Measurements from ENCODE around the gene MACROD2. TPM values are rescaled to one million over a fixed set of nuclear protein-coding genes. Genes with fewer than 3 reads are reported as not detected.

Gene MACROD2
- total RNA-seq, 1 donor: 1.3 TPM

- no peak for TF ChIP-seq CTCF (IDR thresholded peaks at IDR 0.05; ENCODE audit: insufficient read depth, low read length)
- H3K4me3 ChIP-seq (ENCODE audit: low read depth, low read length): no peak overlapping the region
- DNase-seq (ENCODE audit: low read depth): no peak
These were observed 1941.9 kb downstream of the MACROD2 start for GRCh38 chr20:15937179-15937578.

- no peak for TF ChIP-seq CTCF (IDR thresholded peaks at IDR 0.05; ENCODE audit: insufficient read depth, low read length)
- H3K4me3 ChIP-seq (ENCODE audit: low read depth, low read length): no peak overlapping the region
- DNase-seq (ENCODE audit: low read depth): no peak
These were observed 1943.5 kb downstream of the MACROD2 start for GRCh38 chr20:15938847-15939246.

GRCh38 chr20:15940127-15940526 is 1944.8 kb downstream of the MACROD2 start:
- DNase-seq (ENCODE audit: low read depth): no peak
- H3K4me3 ChIP-seq (ENCODE audit: low read depth, low read length): no peak overlapping the region
- no peak for TF ChIP-seq CTCF (IDR thresholded peaks at IDR 0.05; ENCODE audit: insufficient read depth, low read length)

- H3K4me3 ChIP-seq (ENCODE audit: low read depth, low read length): no peak overlapping the region
- DNase-seq (ENCODE audit: low read depth): no peak
- no peak for TF ChIP-seq CTCF (IDR thresholded peaks at IDR 0.05; ENCODE audit: insufficient read depth, low read length)
These were observed 1946.8 kb downstream of the MACROD2 start for GRCh38 chr20:15942130-15942529.

GRCh38 chr20:15945289-15945688 is 1950.0 kb downstream of the MACROD2 start:
- no peak for TF ChIP-seq CTCF (IDR thresholded peaks at IDR 0.05; ENCODE audit: insufficient read depth, low read length)
- DNase-seq (ENCODE audit: low read depth): no peak
- no peak overlapping the region for H3K4me3 ChIP-seq (ENCODE audit: low read depth, low read length)

- no peak for TF ChIP-seq CTCF (IDR thresholded peaks at IDR 0.05; ENCODE audit: insufficient read depth, low read length)
- no peak overlapping the region for H3K4me3 ChIP-seq (ENCODE audit: low read depth, low read length)
- DNase-seq (ENCODE audit: low read depth): no peak
These were observed 1954.1 kb downstream of the MACROD2 start for GRCh38 chr20:15949391-15949790.

GRCh38 chr20:15951658-15952057 is 1956.3 kb downstream of the MACROD2 start:
- H3K4me3 ChIP-seq (ENCODE audit: low read depth, low read length): no peak overlapping the region
- no peak for TF ChIP-seq CTCF (IDR thresholded peaks at IDR 0.05; ENCODE audit: insufficient read depth, low read length)
- no peak for DNase-seq (ENCODE audit: low read depth)
